ENCODE results near the gene P3H2. TPM values are rescaled to one million over a fixed set of nuclear protein-coding genes. Genes with fewer than 3 reads are reported as not detected.

The P3H2 gene
- total and polyA plus RNA-seq, 2 experiments from 2014 or later: 8.2 to 24.2 TPM

DNA sequence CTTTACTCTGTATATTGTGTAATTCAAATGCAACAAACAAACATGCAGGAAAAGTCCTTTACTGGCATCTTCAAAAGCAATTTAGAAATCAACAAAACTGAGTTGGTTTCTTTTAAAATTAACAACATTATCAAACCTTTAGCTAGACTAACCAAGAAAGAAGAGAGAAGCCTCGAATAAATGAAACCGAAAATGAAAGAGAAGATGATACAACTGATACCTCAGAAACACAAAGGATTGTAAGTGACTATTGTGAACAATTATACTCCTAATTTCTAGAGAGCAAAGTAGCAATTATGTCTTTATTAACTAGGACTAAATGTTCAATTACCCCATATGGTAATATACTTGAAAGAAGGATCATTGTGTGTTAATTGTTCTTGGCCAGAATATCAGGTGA lies 49.2 kb upstream of the P3H2 start:
- Histone ChIP-seq H3K4me2 (no peak overlapping the region), H2AFZ (no peak overlapping the region), H4K20me1 (replicated peaks; ENCODE audit: insufficient read depth) (no peaks in the 10 kb centered on the region), H3F3A (replicated peaks; ENCODE audit: low read depth) (no peaks in the 10 kb centered on the region), H3K36me3 (ENCODE audit: insufficient read depth) (no peaks in the 10 kb centered on the region), H3K4me1 (ENCODE audit: insufficient read depth) (peaks cover 8% of the 10 kb centered on the region; the same call in 1 of the 2 replicates), H3K27ac (ENCODE audit: low read depth) (no peak overlapping the region), H3K79me2 (replicated peaks; ENCODE audit: insufficient read depth) (no peaks in the 10 kb centered on the region), H3K27me3 (ENCODE audit: insufficient read depth) (no peaks in the 10 kb centered on the region), H3K4me3 (no peak overlapping the region), H3K9me2 (ENCODE audit: insufficient read depth) (no peaks in the 10 kb centered on the region)
- Mint-ChIP-seq H3K36me3 (ENCODE audit: low read depth) (no peaks in the 10 kb centered on the region), H3K27me3 (ENCODE audit: insufficient read depth, low read depth, poor library complexity) (no peaks in the 10 kb centered on the region), H3K4me3 (no peak overlapping the region), H3K27ac (no peak overlapping the region), H3K4me1 (peaks cover 29% of the 10 kb centered on the region), H3K9me3 (no peaks in the 10 kb centered on the region)
- no peak for TF ChIP-seq POLR2AphosphoS5 (IDR thresholded peaks at IDR 0.05; ENCODE audit: low read depth)
- ATAC-seq: no peak
- no peak for DNase-seq (ENCODE audit: low spot score)

- peaks cover 25% of the 10 kb centered on the region for H3K4me1 Mint-ChIP-seq
- H3K79me2 ChIP-seq (replicated peaks; ENCODE audit: insufficient read depth): no peaks in the 10 kb centered on the region
- H3K4me1 ChIP-seq (ENCODE audit: insufficient read depth): peaks cover 8% of the 10 kb centered on the region; the same call in 1 of the 2 replicates
- H3K9me2 ChIP-seq (ENCODE audit: insufficient read depth): no peaks in the 10 kb centered on the region
- no peaks in the 10 kb centered on the region for H4K20me1 ChIP-seq (replicated peaks; ENCODE audit: insufficient read depth)
- no peak overlapping the region for H3K27ac Mint-ChIP-seq
- H3K4me3 Mint-ChIP-seq: no peak overlapping the region
- H3K4me2 ChIP-seq: no peak overlapping the region
- H3K4me3 ChIP-seq: no peak overlapping the region
- no peaks in the 10 kb centered on the region; the same call in 2 of the 3 replicates for H3K9me3 Mint-ChIP-seq
- DNase-seq (ENCODE audit: low spot score): no peak
- H3K36me3 Mint-ChIP-seq (ENCODE audit: low read depth): peaks cover 3% of the 10 kb centered on the region; the same call in 2 of the 3 replicates
- no peaks in the 10 kb centered on the region for H3K27me3 ChIP-seq (ENCODE audit: insufficient read depth)
- H3F3A ChIP-seq (replicated peaks; ENCODE audit: low read depth): no peaks in the 10 kb centered on the region
- H3K36me3 ChIP-seq (ENCODE audit: insufficient read depth): no peaks in the 10 kb centered on the region
- peak overlapping the region; percentile 35; the same call in 1 of the 2 replicates for H2AFZ ChIP-seq
- no peaks in the 10 kb centered on the region for H3K27me3 Mint-ChIP-seq (ENCODE audit: insufficient read depth, low read depth, poor library complexity)
- no peak for ATAC-seq
- no peak overlapping the region for H3K27ac ChIP-seq (ENCODE audit: low read depth)
- TF ChIP-seq POLR2AphosphoS5 (IDR thresholded peaks at IDR 0.05; ENCODE audit: low read depth) (no peak), ETS1 (IDR thresholded peaks at IDR 0.05) (no peak), JUNB (IDR thresholded peaks at IDR 0.05; ENCODE audit: unreplicated experiment) (no peak), REST (IDR thresholded peaks at IDR 0.05; ENCODE audit: unreplicated experiment) (no peak), EZH2 (IDR thresholded peaks at IDR 0.05; ENCODE audit: low read depth, unreplicated experiment) (no peak), ZNF462 (CRISPR knock-in tag; IDR thresholded peaks at IDR 0.05) (no peak), CREB1 (CRISPR knock-in tag; IDR thresholded peaks at IDR 0.05; ENCODE audit: low read depth) (no peak), ZNF114 (CRISPR knock-in tag; IDR thresholded peaks at IDR 0.05) (no peak), STAT1 (IDR thresholded peaks at IDR 0.05; ENCODE audit: unreplicated experiment) (no peak), ZNF331 (CRISPR knock-in tag; IDR thresholded peaks at IDR 0.05; ENCODE audit: low read depth) (no peak)
Observed at GRCh38 chr3:190169243-190169642, 48.5 kb upstream of the P3H2 start.

Measured in GM23338 (cell line).